ENCODE results near the gene ZNF532.
"Not testable (repeated sequence)": the region's sequence is repeated elsewhere in the genome, so short reads cannot be mapped to it uniquely, and the experiment has no call there.

The ZNF532 gene

DNA sequence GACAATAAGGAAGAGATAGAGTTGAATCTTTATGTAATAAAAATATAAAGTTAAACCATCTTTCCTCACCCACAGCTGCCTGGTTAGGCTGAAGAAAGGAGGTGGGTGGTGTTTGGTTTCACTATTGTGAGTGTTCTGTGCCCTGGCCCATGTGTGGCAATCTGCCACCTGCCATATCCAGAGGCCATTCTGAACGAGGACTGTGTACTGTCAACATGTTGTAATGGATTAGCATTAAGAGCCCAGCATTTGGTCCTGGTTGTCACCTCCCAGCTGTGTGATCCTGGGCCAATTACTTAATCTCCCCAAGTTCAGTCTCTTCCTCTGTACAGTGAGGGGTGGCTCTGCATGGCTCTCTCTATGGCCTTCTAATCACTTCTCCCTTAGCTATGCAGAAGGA lies 156.8 kb downstream of the ZNF532 start:
- Histone ChIP-seq H3K27ac (ENCODE audit: low read length) (no peak overlapping the region), H3K9ac (ENCODE audit: low read length) (no peak overlapping the region), H3K4me1 (ENCODE audit: low read length) (no peaks in the 10 kb centered on the region), H4K20me1 (ENCODE audit: insufficient read depth, low read length) (no peaks in the 10 kb centered on the region), H3K79me2 (ENCODE audit: low read length) (no peaks in the 10 kb centered on the region), H3K27me3 (replicated peaks; ENCODE audit: insufficient read depth, low read length) (no peaks in the 10 kb centered on the region), H3K4me2 (ENCODE audit: low read depth, low read length) (no peak overlapping the region), H3K36me3 (replicated peaks; ENCODE audit: insufficient read depth, low read length) (no peaks in the 10 kb centered on the region), H2AFZ (ENCODE audit: low read length) (no peak overlapping the region), H3K9me3 (replicated peaks; ENCODE audit: insufficient read depth, low read length) (no peaks in the 10 kb centered on the region), H3K9me2 (replicated peaks; ENCODE audit: insufficient read depth, low read length) (no peaks in the 10 kb centered on the region), H3F3A (ENCODE audit: insufficient read depth, low read length) (no peaks in the 10 kb centered on the region), H3K4me3 (ENCODE audit: low read length) (no peak overlapping the region)
- TF ChIP-seq, protein P1, sequence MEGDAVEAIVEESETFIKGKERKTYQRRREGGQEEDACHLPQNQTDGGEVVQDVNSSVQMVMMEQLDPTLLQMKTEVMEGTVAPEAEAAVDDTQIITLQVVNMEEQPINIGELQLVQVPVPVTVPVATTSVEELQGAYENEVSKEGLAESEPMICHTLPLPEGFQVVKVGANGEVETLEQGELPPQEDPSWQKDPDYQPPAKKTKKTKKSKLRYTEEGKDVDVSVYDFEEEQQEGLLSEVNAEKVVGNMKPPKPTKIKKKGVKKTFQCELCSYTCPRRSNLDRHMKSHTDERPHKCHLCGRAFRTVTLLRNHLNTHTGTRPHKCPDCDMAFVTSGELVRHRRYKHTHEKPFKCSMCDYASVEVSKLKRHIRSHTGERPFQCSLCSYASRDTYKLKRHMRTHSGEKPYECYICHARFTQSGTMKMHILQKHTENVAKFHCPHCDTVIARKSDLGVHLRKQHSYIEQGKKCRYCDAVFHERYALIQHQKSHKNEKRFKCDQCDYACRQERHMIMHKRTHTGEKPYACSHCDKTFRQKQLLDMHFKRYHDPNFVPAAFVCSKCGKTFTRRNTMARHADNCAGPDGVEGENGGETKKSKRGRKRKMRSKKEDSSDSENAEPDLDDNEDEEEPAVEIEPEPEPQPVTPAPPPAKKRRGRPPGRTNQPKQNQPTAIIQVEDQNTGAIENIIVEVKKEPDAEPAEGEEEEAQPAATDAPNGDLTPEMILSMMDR (IDR thresholded peaks at IDR 0.05; ENCODE audit: low read length) = no peak
- no peak for TF ChIP-seq EZH2 (optimal IDR thresholded peaks at IDR 0.05; ENCODE audit: low read depth, low read length)
- no peak for TF ChIP-seq EZH2phosphoT487 (IDR thresholded peaks at IDR 0.05; ENCODE audit: low read length)
- no peak for DNase-seq

DNA sequence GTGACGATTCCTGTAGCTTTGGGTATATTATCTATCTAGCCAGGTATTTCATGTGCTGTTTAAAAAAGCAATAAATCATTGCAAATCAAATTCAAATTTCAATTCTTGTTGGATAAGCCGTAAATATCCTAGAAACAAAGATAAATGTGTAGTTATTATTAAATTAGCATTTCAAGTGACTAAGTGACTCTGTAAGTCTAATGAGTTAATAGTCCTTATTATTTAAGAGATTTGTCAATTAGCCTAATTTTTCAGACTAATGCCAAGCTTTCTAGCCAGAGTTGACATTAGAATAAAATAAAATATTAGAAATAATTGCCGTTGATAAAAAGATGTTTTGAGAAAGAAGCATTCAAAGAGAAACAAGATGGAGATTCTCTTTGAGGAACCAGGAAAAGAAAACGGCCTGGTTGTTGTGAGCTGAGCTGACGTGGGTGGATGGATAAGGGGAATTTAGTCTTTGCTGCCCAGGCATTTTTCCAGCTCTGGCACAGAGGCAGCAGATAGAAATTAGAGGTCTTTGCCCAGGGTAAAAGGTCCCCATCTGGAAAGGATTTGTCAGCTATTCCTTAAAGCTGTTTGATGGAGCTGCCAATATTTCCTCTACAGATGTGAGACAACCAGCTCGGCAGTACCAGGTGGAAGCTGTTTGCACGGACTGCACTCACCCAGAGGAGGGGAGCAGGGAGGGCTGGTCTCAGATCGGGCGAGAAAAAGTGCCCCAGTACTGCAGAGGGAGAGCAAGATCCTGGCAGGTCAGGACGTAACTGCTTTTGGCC lies 157.7 kb downstream of the ZNF532 start:
- H3K27me3 ChIP-seq (replicated peaks; ENCODE audit: insufficient read depth, low read length) = no peaks in the 10 kb centered on the region
- H3K36me3 ChIP-seq (replicated peaks; ENCODE audit: insufficient read depth, low read length) = no peaks in the 10 kb centered on the region
- no peak overlapping the region for H3K9ac ChIP-seq (ENCODE audit: low read length)
- H4K20me1 ChIP-seq (ENCODE audit: insufficient read depth, low read length) = no peaks in the 10 kb centered on the region
- no peak overlapping the region for H3K4me2 ChIP-seq (ENCODE audit: low read depth, low read length)
- no peaks in the 10 kb centered on the region for H3K4me1 ChIP-seq (ENCODE audit: low read length)
- H3K9me2 ChIP-seq (replicated peaks; ENCODE audit: insufficient read depth, low read length) = no peaks in the 10 kb centered on the region
- no peaks in the 10 kb centered on the region for H3K79me2 ChIP-seq (ENCODE audit: low read length)
- no peak overlapping the region for H3K4me3 ChIP-seq (ENCODE audit: low read length)
- no peaks in the 10 kb centered on the region for H3K9me3 ChIP-seq (replicated peaks; ENCODE audit: insufficient read depth, low read length)
- TF ChIP-seq, protein P1 (IDR thresholded peaks at IDR 0.05; ENCODE audit: low read length) = no peak
- TF ChIP-seq EZH2phosphoT487 (IDR thresholded peaks at IDR 0.05; ENCODE audit: low read length) (no peak), EZH2 (optimal IDR thresholded peaks at IDR 0.05; ENCODE audit: low read depth, low read length) (no peak)
- no peak for DNase-seq
- H2AFZ ChIP-seq (ENCODE audit: low read length) = no peak overlapping the region
- no peaks in the 10 kb centered on the region for H3F3A ChIP-seq (ENCODE audit: insufficient read depth, low read length)
- H3K27ac ChIP-seq (ENCODE audit: low read length) = no peak overlapping the region

DNA sequence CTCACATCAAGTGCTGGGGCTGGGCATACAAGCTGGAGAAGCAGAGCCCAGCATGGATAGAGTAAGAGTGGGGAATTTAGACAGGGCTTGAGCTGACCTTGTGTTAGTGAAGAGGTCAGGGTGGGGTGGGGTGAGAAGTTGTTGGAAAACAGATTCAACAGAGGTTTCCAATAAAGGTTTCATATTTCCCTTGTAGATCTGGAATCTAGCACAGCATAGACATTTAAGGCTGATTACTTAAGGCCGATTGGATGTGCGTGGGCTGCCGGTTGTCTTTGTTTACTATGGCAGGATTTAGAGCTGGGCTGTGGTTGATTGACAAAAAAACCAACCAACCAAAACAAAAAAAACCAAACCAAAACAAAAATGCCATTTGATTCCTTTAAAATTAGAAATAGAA lies 160.2 kb downstream of the ZNF532 start:
- Histone ChIP-seq H3K9me3 (replicated peaks; ENCODE audit: insufficient read depth, low read length) (no peaks in the 10 kb centered on the region), H3K9ac (ENCODE audit: low read length) (no peak overlapping the region), H2AFZ (ENCODE audit: low read length) (no peak overlapping the region), H3K36me3 (replicated peaks; ENCODE audit: insufficient read depth, low read length) (no peaks in the 10 kb centered on the region), H3K27ac (ENCODE audit: low read length) (no peak overlapping the region), H4K20me1 (ENCODE audit: insufficient read depth, low read length) (no peaks in the 10 kb centered on the region), H3K4me2 (ENCODE audit: low read depth, low read length) (no peak overlapping the region), H3K4me1 (ENCODE audit: low read length) (no peaks in the 10 kb centered on the region), H3K27me3 (replicated peaks; ENCODE audit: insufficient read depth, low read length) (no peaks in the 10 kb centered on the region), H3K9me2 (replicated peaks; ENCODE audit: insufficient read depth, low read length) (no peaks in the 10 kb centered on the region), H3K79me2 (ENCODE audit: low read length) (no peaks in the 10 kb centered on the region), H3K4me3 (ENCODE audit: low read length) (no peak overlapping the region), H3F3A (ENCODE audit: insufficient read depth, low read length) (no peaks in the 10 kb centered on the region)
- DNase-seq = no peak
- TF ChIP-seq EZH2 (optimal IDR thresholded peaks at IDR 0.05; ENCODE audit: low read depth, low read length) = no peak
- TF ChIP-seq, protein P1 (IDR thresholded peaks at IDR 0.05; ENCODE audit: low read length) = no peak
- TF ChIP-seq EZH2phosphoT487 (IDR thresholded peaks at IDR 0.05; ENCODE audit: low read length) = no peak

DNA sequence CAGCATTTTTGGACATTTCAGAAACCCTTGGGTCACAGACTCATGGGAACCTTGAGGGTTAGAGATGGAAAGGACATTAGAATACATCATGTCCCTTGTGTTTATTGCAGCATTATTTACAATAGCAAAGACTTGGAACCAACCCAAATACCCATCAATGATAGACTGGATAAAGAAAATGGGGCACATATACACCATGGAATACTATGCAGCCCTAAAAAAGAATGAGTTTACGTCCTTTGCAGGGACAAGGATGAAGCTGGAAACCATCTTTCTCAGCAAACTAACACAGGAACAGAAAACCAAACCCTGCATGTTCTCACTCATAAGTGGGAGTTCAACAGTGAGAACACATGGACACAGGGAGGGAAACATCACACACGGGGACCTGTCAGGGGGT lies 160.9 kb downstream of the ZNF532 start:
- H3K79me2 ChIP-seq (ENCODE audit: low read length); H2AFZ ChIP-seq (ENCODE audit: low read length); DNase-seq: not testable (repeated sequence)

More for the DNA sequence above, 160.9 kb downstream of the ZNF532 start:
- not testable (repeated sequence) for H3K4me2 ChIP-seq (ENCODE audit: low read depth, low read length); H3K9ac ChIP-seq (ENCODE audit: low read length); H3K27ac ChIP-seq (ENCODE audit: low read length); H4K20me1 ChIP-seq (ENCODE audit: insufficient read depth, low read length); H3K4me3 ChIP-seq (ENCODE audit: low read length); H3F3A ChIP-seq (ENCODE audit: insufficient read depth, low read length); H3K9me2 ChIP-seq (replicated peaks; ENCODE audit: insufficient read depth, low read length); H3K36me3 ChIP-seq (replicated peaks; ENCODE audit: insufficient read depth, low read length); H3K4me1 ChIP-seq (ENCODE audit: low read length); H3K27me3 ChIP-seq (replicated peaks; ENCODE audit: insufficient read depth, low read length); H3K9me3 ChIP-seq (replicated peaks; ENCODE audit: insufficient read depth, low read length)
